ENCODE measurements around the gene FMN1.

Gene FMN1

DNA sequence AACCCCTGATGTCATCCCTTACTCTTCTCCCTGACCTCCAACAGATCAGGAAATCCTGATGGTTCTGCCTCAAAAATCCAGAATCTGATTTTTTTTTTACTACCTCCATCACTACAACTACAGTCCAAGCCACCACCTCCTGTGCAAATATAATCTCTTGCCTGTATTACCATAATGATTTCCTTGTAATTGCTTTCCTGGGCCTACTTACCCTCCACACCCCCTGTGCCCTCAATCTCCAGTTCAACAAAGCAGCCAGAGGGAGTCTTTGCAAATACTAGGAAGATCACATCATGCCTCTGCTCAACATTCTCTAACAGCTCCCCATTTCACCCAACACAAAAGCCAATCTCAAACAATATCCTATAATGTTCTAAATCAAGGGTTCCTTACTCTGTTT lies 159.9 kb downstream of the FMN1 start:
- Histone ChIP-seq H3K36me3 (peaks cover 0 to 15% (median 0%) of the 10 kb centered on the region in 11 experiments; a peak in 3 of 22 replicates), H3K9me3 (replicated peaks in 1 of 11) (no peaks in the 10 kb centered on the region), H3K9ac (no peak overlapping the region), H3K4me1 (peaks cover 0 to 18% (median 0%) of the 10 kb centered on the region in 10 experiments; a peak in 7 of 20 replicates), H3K27me3 (no peaks in the 10 kb centered on the region), H3K4me3 (no peak overlapping the region), H3K4me2 (no peak overlapping the region), H4K20me1 (peaks cover 0 to 100% (median 0%) of the 10 kb centered on the region in 11 experiments; a peak in 6 of 22 replicates), H3K27ac (no peak overlapping the region)
- no peak for TF ChIP-seq Cebpa-rat (IDR thresholded peaks at IDR 0.05)

DNA sequence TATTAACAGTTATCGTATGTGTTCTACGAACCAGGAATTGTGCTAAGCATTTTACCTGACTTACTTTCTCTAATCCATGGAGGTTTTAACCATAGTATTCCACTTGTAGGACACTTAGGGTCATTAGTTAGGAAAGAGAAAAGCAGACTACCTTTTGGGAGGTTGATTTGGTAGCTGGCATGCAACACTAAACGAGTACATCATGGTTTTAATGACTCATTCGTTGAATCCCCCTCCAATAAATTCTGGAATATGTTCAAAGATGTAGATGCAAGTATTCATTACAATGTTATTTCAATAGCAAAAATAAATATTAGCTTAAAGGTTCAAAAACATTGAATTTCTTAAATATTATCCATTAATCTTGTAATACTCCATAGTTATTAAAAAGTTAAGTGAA lies 162.5 kb downstream of the FMN1 start:
- H3K27ac ChIP-seq = peak overlapping the region in 1 of 11 experiments; percentile 39; a peak in 1 of 22 replicates
- no peak overlapping the region for H3K4me3 ChIP-seq
- no peak overlapping the region for H3K9ac ChIP-seq
- H3K4me1 ChIP-seq = peaks cover 0 to 18% (median 0%) of the 10 kb centered on the region in 10 experiments; a peak in 7 of 20 replicates
- H3K36me3 ChIP-seq = peaks cover 0 to 8% (median 0%) of the 10 kb centered on the region in 11 experiments; a peak in 2 of 22 replicates
- no peak for TF ChIP-seq Cebpa-rat (IDR thresholded peaks at IDR 0.05)
- H3K27me3 ChIP-seq = no peaks in the 10 kb centered on the region
- peak overlapping the region in 2 of 11 experiments; percentile 73 to 80; a peak in 3 of 22 replicates for H3K4me2 ChIP-seq
- peaks cover 0 to 100% (median 0%) of the 10 kb centered on the region in 11 experiments; a peak in 4 of 22 replicates for H4K20me1 ChIP-seq
- no peaks in the 10 kb centered on the region for H3K9me3 ChIP-seq (replicated peaks in 1 of 11)

DNA sequence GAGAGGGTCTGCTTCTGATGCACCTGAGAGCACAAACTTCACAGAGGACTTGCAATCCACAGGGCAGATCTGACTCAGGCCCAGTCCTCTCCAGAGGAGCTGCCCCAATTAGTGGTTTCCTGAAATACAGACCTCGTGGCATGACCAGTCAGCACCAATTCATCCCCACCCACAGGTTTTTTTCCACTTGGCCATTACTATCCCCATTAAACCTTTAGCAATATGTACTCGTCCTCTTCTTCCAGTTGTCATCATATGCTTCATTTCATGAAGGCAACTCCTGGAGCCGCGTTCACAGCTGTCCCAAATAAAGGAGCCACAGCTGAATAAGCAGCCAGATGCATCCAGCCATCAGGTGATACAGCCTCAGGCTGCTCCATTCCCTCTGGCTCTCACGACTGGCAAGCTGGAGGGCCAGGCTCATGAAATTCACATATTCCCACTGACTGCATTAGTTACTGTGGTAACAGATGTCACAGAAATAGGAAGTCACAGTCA lies 163.1 kb downstream of the FMN1 start:
- no peak overlapping the region for H3K9ac ChIP-seq
- H4K20me1 ChIP-seq = peaks cover 0 to 100% (median 0%) of the 10 kb centered on the region in 11 experiments; a peak in 4 of 22 replicates
- H3K36me3 ChIP-seq = peaks cover 0 to 8% (median 0%) of the 10 kb centered on the region in 11 experiments; a peak in 2 of 22 replicates
- no peak overlapping the region for H3K4me3 ChIP-seq
- H3K4me2 ChIP-seq = peak overlapping the region in 4 of 11 experiments; percentile 20 to 80 (median 56); a peak in 6 of 22 replicates
- H3K27ac ChIP-seq = peak overlapping the region in 2 of 11 experiments; percentile 36 to 39; a peak in 2 of 22 replicates
- H3K9me3 ChIP-seq (replicated peaks in 1 of 11) = no peaks in the 10 kb centered on the region
- peaks cover 0 to 18% (median 0%) of the 10 kb centered on the region in 10 experiments; a peak in 7 of 20 replicates for H3K4me1 ChIP-seq
- no peak for TF ChIP-seq Cebpa-rat (IDR thresholded peaks at IDR 0.05)
- no peaks in the 10 kb centered on the region for H3K27me3 ChIP-seq

DNA sequence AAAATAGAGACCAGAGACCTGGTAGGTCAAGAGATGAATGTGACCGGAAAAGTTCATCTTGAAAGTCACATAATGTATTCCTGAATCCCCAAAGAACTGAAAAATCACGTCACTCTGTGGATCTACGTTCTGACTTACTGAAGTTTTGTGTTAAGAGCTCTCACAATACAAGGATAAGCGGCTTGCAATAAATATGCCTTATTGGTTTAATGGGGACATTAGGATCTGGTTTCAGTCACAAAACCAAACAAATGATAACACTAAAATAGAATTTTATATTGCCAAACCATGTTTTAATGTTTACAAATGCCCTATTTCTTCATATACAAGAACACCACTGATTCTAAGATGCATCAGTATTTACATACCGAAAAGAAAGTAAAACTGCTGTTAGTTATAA lies 164.2 kb downstream of the FMN1 start:
- no peak overlapping the region for H3K9ac ChIP-seq
- H3K36me3 ChIP-seq = peaks cover 0 to 8% (median 0%) of the 10 kb centered on the region in 11 experiments; a peak in 2 of 22 replicates
- no peak overlapping the region for H3K27ac ChIP-seq
- no peaks in the 10 kb centered on the region for H3K27me3 ChIP-seq
- H3K4me2 ChIP-seq = no peak overlapping the region
- H3K9me3 ChIP-seq (replicated peaks in 1 of 11) = no peaks in the 10 kb centered on the region
- H4K20me1 ChIP-seq = peaks cover 0 to 100% (median 0%) of the 10 kb centered on the region in 11 experiments; a peak in 4 of 22 replicates
- TF ChIP-seq Cebpa-rat (IDR thresholded peaks at IDR 0.05) = no peak
- H3K4me1 ChIP-seq = peaks cover 0 to 18% (median 0%) of the 10 kb centered on the region in 10 experiments; a peak in 7 of 20 replicates
- H3K4me3 ChIP-seq = no peak overlapping the region

DNA sequence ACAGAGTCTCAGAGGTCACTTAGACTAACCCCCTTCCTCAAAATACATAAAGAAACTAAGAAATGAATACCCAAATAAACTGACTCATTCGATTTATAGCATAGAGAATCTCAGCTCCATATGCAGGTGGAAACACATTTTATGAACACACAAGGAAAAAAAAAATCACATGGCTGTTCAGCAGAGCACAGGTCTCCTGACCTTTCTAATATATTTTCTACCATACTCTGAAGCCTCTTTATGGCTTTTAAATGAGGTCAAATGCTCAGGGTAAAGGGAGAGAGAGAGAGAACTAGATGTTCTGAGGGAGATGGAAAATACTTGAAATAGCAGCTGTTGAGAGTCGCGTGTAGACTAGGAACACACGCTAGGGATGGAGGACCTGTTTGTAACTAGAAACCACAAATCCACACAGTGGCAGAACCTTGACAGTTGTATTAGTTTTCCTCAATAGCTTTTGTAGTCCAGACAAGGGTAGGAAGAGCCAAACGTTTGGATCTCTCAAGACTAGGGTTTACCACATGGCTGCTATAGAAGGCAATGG lies 165.3 kb downstream of the FMN1 start:
- peaks cover 0 to 18% (median 0%) of the 10 kb centered on the region in 10 experiments; a peak in 7 of 20 replicates for H3K4me1 ChIP-seq
- no peak for TF ChIP-seq Cebpa-rat (IDR thresholded peaks at IDR 0.05)
- H3K27me3 ChIP-seq = no peaks in the 10 kb centered on the region
- H3K36me3 ChIP-seq = peaks cover 0 to 5% (median 0%) of the 10 kb centered on the region in 11 experiments; a peak in 2 of 22 replicates
- H3K4me3 ChIP-seq = no peak overlapping the region
- no peak overlapping the region for H3K4me2 ChIP-seq
- no peaks in the 10 kb centered on the region for H3K9me3 ChIP-seq (replicated peaks in 1 of 11)
- peaks cover 0 to 100% (median 0%) of the 10 kb centered on the region in 11 experiments; a peak in 4 of 22 replicates for H4K20me1 ChIP-seq
- H3K9ac ChIP-seq = no peak overlapping the region
- no peak overlapping the region for H3K27ac ChIP-seq

DNA sequence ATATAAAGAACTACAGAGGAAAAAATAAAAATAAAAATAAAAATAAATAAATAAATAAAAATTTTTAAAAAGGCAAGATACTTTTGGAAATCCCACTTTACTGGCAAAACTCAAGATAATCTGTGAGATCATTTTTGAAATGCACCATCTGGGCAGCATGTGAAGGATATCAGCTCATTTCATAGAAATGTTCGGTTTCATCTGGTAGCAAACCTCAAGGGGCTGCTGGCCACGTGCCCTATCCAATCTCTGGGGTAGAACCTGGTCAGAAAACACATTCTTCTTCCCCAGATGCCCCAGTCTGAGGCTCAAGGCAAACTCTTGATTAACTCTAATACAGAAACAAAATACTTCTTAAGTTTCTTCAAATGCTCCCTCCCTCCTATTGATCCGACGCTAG lies 166.0 kb downstream of the FMN1 start:
- no peak overlapping the region for H3K27ac ChIP-seq
- peaks cover 0 to 20% (median 0%) of the 10 kb centered on the region in 10 experiments; a peak in 7 of 20 replicates for H3K4me1 ChIP-seq
- no peaks in the 10 kb centered on the region for H3K9me3 ChIP-seq (replicated peaks in 1 of 11)

DNA sequence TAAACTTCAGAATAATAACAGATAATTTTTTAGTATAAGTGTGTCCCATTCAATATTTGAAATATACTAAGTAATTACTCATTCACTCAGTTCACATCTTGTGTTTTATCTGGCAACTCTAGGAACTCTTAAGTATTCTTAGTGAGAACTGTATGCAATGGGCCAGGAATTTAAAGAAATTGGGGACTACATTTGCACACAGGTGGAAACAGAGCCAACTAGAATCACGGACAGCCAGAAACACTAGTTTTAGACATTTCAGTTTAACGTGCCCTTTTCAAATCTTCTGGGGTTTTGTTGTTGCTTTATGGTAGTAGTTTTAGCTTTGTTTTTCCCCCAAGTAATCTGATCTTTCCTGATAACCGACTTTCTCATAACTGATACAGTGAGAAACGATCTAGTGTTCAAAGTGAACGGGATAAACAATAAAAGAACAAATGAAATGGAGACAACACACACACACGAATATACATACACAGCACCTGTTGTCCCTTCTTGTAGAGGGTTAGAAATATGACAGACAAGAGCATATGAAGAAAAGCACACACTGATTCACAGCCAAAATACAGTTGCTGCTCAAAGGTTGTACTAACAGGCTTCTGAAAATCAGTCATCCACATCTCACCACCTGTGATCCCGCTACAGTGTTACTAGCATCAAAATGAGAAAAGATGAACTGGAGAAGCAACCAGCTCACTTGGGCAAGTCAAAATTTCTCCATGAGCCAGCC lies 167.0 kb downstream of the FMN1 start:
- Histone ChIP-seq H3K27ac (no peak overlapping the region), H3K9ac (no peak overlapping the region), H3K4me1 (peaks cover 5 to 28% (median 7%) of the 10 kb centered on the region in 10 experiments), H3K36me3 (no peaks in the 10 kb centered on the region), H3K9me3 (replicated peaks in 1 of 11) (no peaks in the 10 kb centered on the region), H3K27me3 (no peaks in the 10 kb centered on the region), H3K4me2 (no peak overlapping the region), H3K4me3 (no peak overlapping the region), H4K20me1 (peaks cover 0 to 100% (median 0%) of the 10 kb centered on the region in 11 experiments; a peak in 5 of 22 replicates)
- TF ChIP-seq Cebpa-rat (IDR thresholded peaks at IDR 0.05) = no peak

More for the DNA sequence above, 166.0 kb downstream of the FMN1 start:
- Histone ChIP-seq H4K20me1 (peaks cover 0 to 100% (median 0%) of the 10 kb centered on the region in 11 experiments; a peak in 4 of 22 replicates), H3K27me3 (no peaks in the 10 kb centered on the region), H3K4me2 (no peak overlapping the region), H3K4me3 (no peak overlapping the region), H3K36me3 (no peaks in the 10 kb centered on the region), H3K9ac (no peak overlapping the region)
- TF ChIP-seq Cebpa-rat (IDR thresholded peaks at IDR 0.05) = no peak

DNA sequence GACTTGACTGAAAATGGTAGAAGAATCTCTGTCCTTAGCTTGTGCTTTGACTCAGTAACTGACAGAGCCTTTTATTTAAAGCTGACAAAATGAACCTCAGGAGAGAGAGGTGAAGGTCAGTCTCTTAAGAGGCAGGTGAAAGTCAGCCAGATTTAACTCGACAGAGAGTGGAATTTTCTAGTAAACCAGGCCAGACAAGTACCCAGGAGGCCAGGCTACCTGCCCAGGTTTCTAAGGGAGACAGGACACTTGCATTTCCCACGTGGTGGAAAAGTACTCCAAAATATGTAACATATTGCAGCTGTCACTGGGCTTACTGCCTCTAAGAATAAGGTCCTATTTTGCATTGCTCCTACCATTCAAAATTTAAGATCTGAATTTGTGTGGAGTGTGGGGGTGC lies 167.9 kb downstream of the FMN1 start:
- TF ChIP-seq Cebpa-rat (IDR thresholded peaks at IDR 0.05) = no peak
- Histone ChIP-seq H3K36me3 (no peaks in the 10 kb centered on the region), H3K4me3 (no peak overlapping the region), H3K27me3 (no peaks in the 10 kb centered on the region), H3K4me1 (peaks cover 12 to 28% (median 13%) of the 10 kb centered on the region in 10 experiments), H3K4me2 (no peak overlapping the region), H3K27ac (no peak overlapping the region), H3K9ac (no peak overlapping the region), H4K20me1 (peaks cover 0 to 100% (median 0%) of the 10 kb centered on the region in 11 experiments; a peak in 5 of 22 replicates), H3K9me3 (replicated peaks in 1 of 11) (no peaks in the 10 kb centered on the region)

All from BLaER1 treated with 17β-estradiol and CSF1 and Interleukin-3, amounts not matched to agents 10 nM and 100 nM (cell line).